HepG2 (cell line): ENCODE results near the gene ST14. TPM values are rescaled to one million over a fixed set of nuclear protein-coding genes. Genes with fewer than 3 reads are reported as not detected.

Experiments
- CBX5 ChIP-seq: sonication (generic); formaldehyde crosslinking; IDR thresholded peaks from 2 replicates; pipeline ENCODE4 v1.4.0; 2020; ENCODE audit warnings: missing genetic modification reagents, borderline replicate concordance
- CREM ChIP-seq, 2 experiments: sonication (generic) in 1 of 2; formaldehyde crosslinking in 1 of 2; IDR thresholded peaks; 2 replicates each; pipeline versions ENCODE4 v1.4.0 to v1.6.1; 2016 to 2020; ENCODE audit warnings: antibody characterized with exemption in 1 of 2, mild to moderate bottlenecking in 1 of 2, missing genetic modification reagents in 1 of 2
- GABPA ChIP-seq, 2 experiments: IDR thresholded peaks; 2 replicates each; pipeline ENCODE4 v1.6.1; 2011 to 2016; ENCODE audit warnings: low read depth in 2 of 2, low read length in 1 of 2, missing biosample characterization in 1 of 2, missing genetic modification characterization in 1 of 2
- GATAD2A ChIP-seq: IDR thresholded peaks from 2 replicates; pipeline ENCODE4 v1.6.1; 2016
- HMG20B ChIP-seq: conservative IDR thresholded peaks from 2 replicates; pipeline ENCODE4 v1.6.1; 2016; ENCODE audit warnings: missing genetic modification reagents, missing compliant biosample characterization
- HNF4A ChIP-seq: sonication (generic); formaldehyde crosslinking; IDR thresholded peaks from 2 replicates; pipeline ENCODE4 v1.4.0; 2020; ENCODE audit warnings: missing genetic modification reagents
- MBD4 ChIP-seq: IDR thresholded peaks from 2 replicates; pipeline ENCODE4 v1.6.1; 2012; ENCODE audit warnings: low read length, inconsistent platforms, borderline replicate concordance
- ONECUT2 ChIP-seq: sonication (generic); formaldehyde crosslinking; IDR thresholded peaks from 2 replicates; pipeline ENCODE4 v1.4.0; 2020; ENCODE audit warnings: missing genetic modification reagents
- SATB2 ChIP-seq: sonication (generic); formaldehyde crosslinking; IDR thresholded peaks from 2 replicates; pipeline ENCODE4 v1.5.0; 2020; ENCODE audit warnings: missing genetic modification reagents
- SOX6 ChIP-seq, 2 experiments: fragments of 450-650 bp in 1 of 2; sonication (generic) in 1 of 2; formaldehyde crosslinking in 1 of 2; IDR thresholded peaks; 2 replicates each; pipeline versions ENCODE4 v1.4.0 to v1.6.1; 2017 to 2020; ENCODE audit warnings: antibody characterized with exemption in 1 of 2, mild to moderate bottlenecking in 1 of 2, missing genetic modification reagents in 1 of 2
- YEATS2 ChIP-seq: sonication (generic); formaldehyde crosslinking; IDR thresholded peaks from 2 replicates; pipeline ENCODE4 v1.4.0; 2020; ENCODE audit warnings: missing genetic modification reagents, borderline replicate concordance
- ZNF138 ChIP-seq: sonication (generic); formaldehyde crosslinking; IDR thresholded peaks from 2 replicates; pipeline ENCODE4 v1.5.0; 2020; ENCODE audit warnings: mild to moderate bottlenecking, low read depth, missing genetic modification reagents
- ZNF263 ChIP-seq: sonication (generic); formaldehyde crosslinking; IDR thresholded peaks from 2 replicates; pipeline ENCODE4 v1.4.0; 2020; ENCODE audit warnings: missing genetic modification reagents
- ZNF367 ChIP-seq: sonication (generic); formaldehyde crosslinking; IDR thresholded peaks from 2 replicates; pipeline ENCODE4 v1.4.0; 2020; ENCODE audit warnings: missing genetic modification reagents, borderline replicate concordance
- ZNF607 ChIP-seq: sonication (generic); formaldehyde crosslinking; IDR thresholded peaks from 2 replicates; pipeline ENCODE4 v1.5.1; 2020; ENCODE audit warnings: missing genetic modification reagents, mild to moderate bottlenecking, borderline replicate concordance
- ZNF703 ChIP-seq: sonication (generic); formaldehyde crosslinking; IDR thresholded peaks from 2 replicates; pipeline ENCODE4 v1.5.1; 2020; ENCODE audit warnings: missing genetic modification reagents, mild to moderate bottlenecking, moderate library complexity, borderline replicate concordance
- polyA plus RNA-seq, 8 experiments: library from polyadenylated mRNA; depleted of rRNA in 3 of 8; stranded (reverse) in 7 of 8; unstranded in 1 of 8; fragments of >200 nt; fragmentation: Illumina TruSeq in 4 of 8; extraction: Trizol in 4 of 8; gene quantifications; 2 replicates each; pipeline versions ENCODE4 v1.2.1 to v1.2.3, GENCODE V29; 2011 to 2016; ENCODE audit warnings: low read depth in 4 of 8, missing spikeins in 1 of 8, mixed read lengths in 1 of 8; ENCODE audit not compliant: insufficient read depth in 1 of 8
- total RNA-seq, 5 experiments: library from RNA; depleted of rRNA; stranded (reverse); fragments of >200 nt; fragmentation: Illumina TruSeq; extraction: Trizol; gene quantifications; 2 replicates each; pipeline ENCODE4 v1.2.3, GENCODE V29; 2016; ENCODE audit warnings: low read depth in 1 of 5
- TF ChIP-seq, protein P1 (sequence below): sonication (generic); formaldehyde crosslinking; IDR thresholded peaks from 2 replicates; pipeline ENCODE4 v1.4.0; 2020; ENCODE audit warnings: mild to moderate bottlenecking, missing genetic modification reagents
- TF ChIP-seq, protein P2 (sequence below): sonication (generic); formaldehyde crosslinking; IDR thresholded peaks from 2 replicates; pipeline ENCODE4 v1.5.1; 2020; ENCODE audit warnings: missing genetic modification reagents, mild to moderate bottlenecking, borderline replicate concordance
- TF ChIP-seq, protein P3 (sequence below): sonication (generic); formaldehyde crosslinking; IDR thresholded peaks from 2 replicates; pipeline ENCODE4 v1.8.0; 2022; ENCODE audit warnings: mild to moderate bottlenecking, missing genetic modification reagents, borderline replicate concordance
- TF ChIP-seq, protein P4 (sequence below): IDR thresholded peaks from 2 replicates; pipeline ENCODE4 v1.6.1; 2018; ENCODE audit warnings: missing genetic modification reagents
- TF ChIP-seq, protein P5 (sequence below): sonication (generic); formaldehyde crosslinking; IDR thresholded peaks from 2 replicates; pipeline ENCODE4 v1.4.0; 2020; ENCODE audit warnings: low read depth, missing genetic modification reagents

Gene ST14
- total and polyA plus RNA-seq, 2 of the 13 experiments (the other 11 are each of a cell fraction or from before 2014, with no cell fraction given): 0.88 to 1.4 TPM

DNA sequence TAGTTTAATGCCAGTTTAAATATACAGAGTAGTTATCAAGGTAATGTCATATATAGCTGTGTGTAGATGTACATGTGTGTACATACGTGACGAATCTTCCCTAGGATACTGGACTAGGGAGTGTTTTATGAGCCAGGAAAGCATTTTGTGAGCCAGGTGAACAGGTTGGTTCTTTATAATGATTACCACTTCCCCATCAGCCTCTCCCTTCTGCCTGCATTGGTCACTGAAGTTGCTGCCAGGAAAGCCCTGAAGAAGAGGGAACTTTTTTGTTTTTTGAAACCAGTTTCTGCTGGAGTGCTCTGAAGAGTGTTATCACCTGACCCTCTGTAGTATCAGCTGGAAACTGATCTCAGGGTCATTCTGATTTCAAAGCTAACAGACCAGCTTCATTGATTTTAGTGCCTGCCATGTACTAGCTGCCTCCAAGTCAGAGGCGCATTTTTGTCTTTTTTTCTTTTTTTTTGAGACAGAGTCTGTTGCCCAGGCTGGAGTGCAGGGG lies 14.2 kb upstream of the ST14 start (continued):
- TF ChIP-seq, protein P1, sequence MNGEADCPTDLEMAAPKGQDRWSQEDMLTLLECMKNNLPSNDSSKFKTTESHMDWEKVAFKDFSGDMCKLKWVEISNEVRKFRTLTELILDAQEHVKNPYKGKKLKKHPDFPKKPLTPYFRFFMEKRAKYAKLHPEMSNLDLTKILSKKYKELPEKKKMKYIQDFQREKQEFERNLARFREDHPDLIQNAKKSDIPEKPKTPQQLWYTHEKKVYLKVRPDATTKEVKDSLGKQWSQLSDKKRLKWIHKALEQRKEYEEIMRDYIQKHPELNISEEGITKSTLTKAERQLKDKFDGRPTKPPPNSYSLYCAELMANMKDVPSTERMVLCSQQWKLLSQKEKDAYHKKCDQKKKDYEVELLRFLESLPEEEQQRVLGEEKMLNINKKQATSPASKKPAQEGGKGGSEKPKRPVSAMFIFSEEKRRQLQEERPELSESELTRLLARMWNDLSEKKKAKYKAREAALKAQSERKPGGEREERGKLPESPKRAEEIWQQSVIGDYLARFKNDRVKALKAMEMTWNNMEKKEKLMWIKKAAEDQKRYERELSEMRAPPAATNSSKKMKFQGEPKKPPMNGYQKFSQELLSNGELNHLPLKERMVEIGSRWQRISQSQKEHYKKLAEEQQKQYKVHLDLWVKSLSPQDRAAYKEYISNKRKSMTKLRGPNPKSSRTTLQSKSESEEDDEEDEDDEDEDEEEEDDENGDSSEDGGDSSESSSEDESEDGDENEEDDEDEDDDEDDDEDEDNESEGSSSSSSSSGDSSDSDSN (CRISPR knock-in tag): no peak
- TF ChIP-seq ZNF138 (CRISPR knock-in tag) (no peak), YEATS2 (CRISPR knock-in tag) (no peak), GABPA (IDR thresholded peaks at IDR 0.05; ENCODE audit: low read depth, low read length) (no peak), GABPA (CRISPR knock-in tag; IDR thresholded peaks at IDR 0.05; ENCODE audit: low read depth) (no peak), CREM (IDR thresholded peaks at IDR 0.05) (no peak), CREM (CRISPR knock-in tag; IDR thresholded peaks at IDR 0.05) (no peak), HMG20B (CRISPR knock-in tag) (no peak), ZNF607 (CRISPR knock-in tag) (no peak), CBX5 (CRISPR knock-in tag) (no peak), ZNF263 (CRISPR knock-in tag) (no peak), ZNF703 (CRISPR knock-in tag) (no peak), SOX6 (IDR thresholded peaks at IDR 0.05) (no peak), SOX6 (CRISPR knock-in tag; IDR thresholded peaks at IDR 0.05) (peak; percentile 55), HNF4A (CRISPR knock-in tag) (peak; percentile 68), MBD4 (no peak), SATB2 (CRISPR knock-in tag) (no peak), GATAD2A (CRISPR knock-in tag) (0 out of 2 replicates have a peak, but pooled peaks have one; percentile 33), ZNF367 (CRISPR knock-in tag) (no peak), ONECUT2 (CRISPR knock-in tag) (peak; percentile 88)
- TF ChIP-seq, protein P2, sequence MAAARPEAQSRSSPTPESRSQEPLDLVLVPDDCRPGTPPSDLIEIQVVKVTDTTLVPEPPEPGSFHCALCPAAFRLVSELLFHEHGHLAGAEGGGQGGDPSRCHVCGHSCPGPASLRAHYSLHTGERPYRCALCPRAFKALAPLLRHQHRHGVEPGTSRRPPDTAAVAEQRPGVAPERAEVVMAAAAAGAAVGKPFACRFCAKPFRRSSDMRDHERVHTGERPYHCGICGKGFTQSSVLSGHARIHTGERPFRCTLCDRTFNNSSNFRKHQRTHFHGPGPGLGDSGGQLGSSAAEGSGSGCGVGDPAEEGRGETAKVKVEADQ: no peak
- TF ChIP-seq, protein P3, sequence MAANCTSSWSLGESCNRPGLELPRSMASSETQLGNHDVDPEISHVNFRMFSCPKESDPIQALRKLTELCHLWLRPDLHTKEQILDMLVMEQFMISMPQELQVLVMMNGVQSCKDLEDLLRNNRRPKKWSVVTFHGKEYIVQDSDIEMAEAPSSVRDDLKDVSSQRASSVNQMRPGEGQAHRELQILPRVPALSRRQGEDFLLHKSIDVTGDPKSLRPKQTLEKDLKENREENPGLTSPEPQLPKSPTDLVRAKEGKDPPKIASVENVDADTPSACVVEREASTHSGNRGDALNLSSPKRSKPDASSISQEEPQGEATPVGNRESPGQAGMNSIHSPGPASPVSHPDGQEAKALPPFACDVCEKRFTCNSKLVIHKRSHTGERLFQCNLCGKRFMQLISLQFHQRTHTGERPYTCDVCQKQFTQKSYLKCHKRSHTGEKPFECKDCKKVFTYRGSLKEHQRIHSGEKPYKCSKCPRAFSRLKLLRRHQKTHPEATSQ: no peak
- TF ChIP-seq, protein P4, sequence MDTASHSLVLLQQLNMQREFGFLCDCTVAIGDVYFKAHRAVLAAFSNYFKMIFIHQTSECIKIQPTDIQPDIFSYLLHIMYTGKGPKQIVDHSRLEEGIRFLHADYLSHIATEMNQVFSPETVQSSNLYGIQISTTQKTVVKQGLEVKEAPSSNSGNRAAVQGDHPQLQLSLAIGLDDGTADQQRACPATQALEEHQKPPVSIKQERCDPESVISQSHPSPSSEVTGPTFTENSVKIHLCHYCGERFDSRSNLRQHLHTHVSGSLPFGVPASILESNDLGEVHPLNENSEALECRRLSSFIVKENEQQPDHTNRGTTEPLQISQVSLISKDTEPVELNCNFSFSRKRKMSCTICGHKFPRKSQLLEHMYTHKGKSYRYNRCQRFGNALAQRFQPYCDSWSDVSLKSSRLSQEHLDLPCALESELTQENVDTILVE (CRISPR knock-in tag): no peak
- TF ChIP-seq, protein P5, sequence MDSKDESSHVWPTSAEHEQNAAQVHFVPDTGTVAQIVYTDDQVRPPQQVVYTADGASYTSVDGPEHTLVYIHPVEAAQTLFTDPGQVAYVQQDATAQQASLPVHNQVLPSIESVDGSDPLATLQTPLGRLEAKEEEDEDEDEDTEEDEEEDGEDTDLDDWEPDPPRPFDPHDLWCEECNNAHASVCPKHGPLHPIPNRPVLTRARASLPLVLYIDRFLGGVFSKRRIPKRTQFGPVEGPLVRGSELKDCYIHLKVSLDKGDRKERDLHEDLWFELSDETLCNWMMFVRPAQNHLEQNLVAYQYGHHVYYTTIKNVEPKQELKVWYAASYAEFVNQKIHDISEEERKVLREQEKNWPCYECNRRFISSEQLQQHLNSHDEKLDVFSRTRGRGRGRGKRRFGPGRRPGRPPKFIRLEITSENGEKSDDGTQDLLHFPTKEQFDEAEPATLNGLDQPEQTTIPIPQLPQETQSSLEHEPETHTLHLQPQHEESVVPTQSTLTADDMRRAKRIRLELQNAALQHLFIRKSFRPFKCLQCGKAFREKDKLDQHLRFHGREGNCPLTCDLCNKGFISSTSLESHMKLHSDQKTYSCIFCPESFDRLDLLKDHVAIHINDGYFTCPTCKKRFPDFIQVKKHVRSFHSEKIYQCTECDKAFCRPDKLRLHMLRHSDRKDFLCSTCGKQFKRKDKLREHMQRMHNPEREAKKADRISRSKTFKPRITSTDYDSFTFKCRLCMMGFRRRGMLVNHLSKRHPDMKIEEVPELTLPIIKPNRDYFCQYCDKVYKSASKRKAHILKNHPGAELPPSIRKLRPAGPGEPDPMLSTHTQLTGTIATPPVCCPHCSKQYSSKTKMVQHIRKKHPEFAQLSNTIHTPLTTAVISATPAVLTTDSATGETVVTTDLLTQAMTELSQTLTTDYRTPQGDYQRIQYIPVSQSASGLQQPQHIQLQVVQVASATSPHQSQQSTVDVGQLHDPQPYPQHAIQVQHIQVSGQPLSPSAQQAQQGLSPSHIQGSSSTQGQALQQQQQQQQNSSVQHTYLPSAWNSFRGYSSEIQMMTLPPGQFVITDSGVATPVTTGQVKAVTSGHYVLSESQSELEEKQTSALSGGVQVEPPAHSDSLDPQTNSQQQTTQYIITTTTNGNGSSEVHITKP (CRISPR knock-in tag): no peak
